Measurements from ENCODE around the gene XPC.
"Not testable (repeated sequence)": the region's sequence is repeated elsewhere in the genome, so short reads cannot be mapped to it uniquely, and the experiment has no call there.

XPC gene

GRCh38 chr3:14131134-14131533 lies 47.3 kb downstream of the XPC start:
- DNase-seq, result no peak

- no peak for DNase-seq
Observed at GRCh38 chr3:14130707-14131106, 47.7 kb downstream of the XPC start.

GRCh38 chr3:14130230-14130629 lies 48.2 kb downstream of the XPC start:
- no peak for DNase-seq

- DNase-seq, result no peak
Observed at GRCh38 chr3:14129296-14129695, 49.1 kb downstream of the XPC start.

- DNase-seq, result no peak
Observed at GRCh38 chr3:14128724-14129123, 49.7 kb downstream of the XPC start.

- DNase-seq, result no peak
Observed at GRCh38 chr3:14127516-14128161, 50.8 kb downstream of the XPC start.

- no peak for DNase-seq
Observed at GRCh38 chr3:14126887-14127505, 51.4 kb downstream of the XPC start.

GRCh38 chr3:14126017-14126886 lies 52.1 kb downstream of the XPC start:
- DNase-seq, result no peak

- DNase-seq, result peak; percentile 60
Observed at GRCh38 chr3:14125193-14126016, 53.0 kb downstream of the XPC start.

- peak; percentile 94 for DNase-seq
Observed at GRCh38 chr3:14124615-14125192, 53.7 kb downstream of the XPC start, which contains the start of the genes CHCHD4 and TMEM43. TSS of gene CHCHD4 (minus strand) at chr3:14124870. CDS start at chr3:14124676, 194 bp downstream. TSS of gene TMEM43 (plus strand) at chr3:14125052. CDS start at chr3:14125194, 142 bp downstream.

GRCh38 chr3:14124223-14124614 lies 54.2 kb downstream of the XPC start:
- peak; percentile 45 for DNase-seq

GRCh38 chr3:14123308-14124222 lies 54.8 kb downstream of the XPC start:
- DNase-seq, result no peak

GRCh38 chr3:14122301-14122700 lies 56.1 kb downstream of the XPC start:
- no peak for DNase-seq

- DNase-seq, result no peak
Observed at GRCh38 chr3:14121859-14122258, 56.5 kb downstream of the XPC start.

GRCh38 chr3:14120921-14121448 lies 57.4 kb downstream of the XPC start:
- not testable (repeated sequence) for DNase-seq

- no peak for DNase-seq
Observed at GRCh38 chr3:14120111-14120920, 58.1 kb downstream of the XPC start.

- DNase-seq, result no peak
Observed at GRCh38 chr3:14119651-14120050, 58.8 kb downstream of the XPC start.

- no peak for DNase-seq
Observed at GRCh38 chr3:14118400-14119381, 59.7 kb downstream of the XPC start.
